GM12891 (cell line): ENCODE data around the gene LIFR.

ENCODE experiments used
- PAX5 ChIP-seq: IDR thresholded peaks from 2 replicates; pipeline ENCODE4 v1.6.1; 2011; ENCODE audit warnings: low read length, moderate library complexity, mild to moderate bottlenecking; ENCODE audit not compliant: insufficient read depth, severe bottlenecking
- POLR2A ChIP-seq: IDR thresholded peaks from 2 replicates; pipeline ENCODE4 v1.6.1; 2011; ENCODE audit warnings: low read depth, low read length, control low read depth
- POLR2AphosphoS5 ChIP-seq: IDR thresholded peaks from 2 replicates; pipeline ENCODE4 v1.6.1; 2011; ENCODE audit warnings: low read depth, low read length, control low read depth
- POU2F2 ChIP-seq: IDR thresholded peaks from 2 replicates; pipeline ENCODE4 v1.6.1; 2011; ENCODE audit warnings: low read depth, mild to moderate bottlenecking, control low read depth, low read length, moderate library complexity
- SPI1 ChIP-seq: IDR thresholded peaks from 2 replicates; pipeline ENCODE4 v1.6.1; 2011; ENCODE audit warnings: low read depth, low read length, control low read depth
- TAF1 ChIP-seq: IDR thresholded peaks from 2 replicates; pipeline ENCODE4 v1.6.1; 2011; ENCODE audit warnings: low read depth, low read length, control low read depth

DNA sequence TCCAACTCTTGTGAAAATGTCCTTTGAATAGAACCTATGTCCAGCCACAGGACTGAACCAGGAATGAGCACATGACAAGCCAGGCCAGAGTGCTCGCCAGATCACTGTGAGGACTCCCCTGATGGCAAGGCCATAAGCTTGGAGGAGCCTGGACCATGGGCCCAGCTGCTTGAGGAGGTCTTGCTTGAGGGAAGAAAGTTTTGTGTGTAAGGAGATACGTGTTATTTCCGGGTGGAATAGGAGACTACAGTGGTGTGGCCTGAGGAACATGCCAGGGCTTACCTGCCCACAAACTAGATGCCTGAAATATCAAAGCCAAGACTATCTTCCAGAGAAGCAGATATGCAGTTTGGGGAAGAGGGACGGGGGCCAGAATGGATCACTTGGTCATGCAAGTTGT, 84.7 kb downstream of the LIFR start:
- TF ChIP-seq POLR2A (no peak), TAF1 (no peak), POLR2AphosphoS5 (no peak), POU2F2 (no peak), SPI1 (no peak), PAX5 (no peak)
